WTC11 (cell line): ENCODE data around the gene LCN1. TPM values are rescaled to one million over a fixed set of nuclear protein-coding genes. Genes with fewer than 3 reads are reported as not detected.

Source experiments
- AR ChIP-seq: fragments of 250-450 bp; sonication (Bioruptor Pico); IDR thresholded peaks from 2 replicates; pipeline ENCODE4 v1.9.0; 2021; ENCODE audit warnings: mild to moderate bottlenecking
- ATF2 ChIP-seq: sonication (generic); formaldehyde crosslinking; IDR thresholded peaks from 2 replicates; pipeline ENCODE4 v1.8.1; 2022; ENCODE audit warnings: low read depth, missing genetic modification reagents, borderline replicate concordance
- CDX4 ChIP-seq: fragments of 250-450 bp; sonication (Bioruptor Pico); IDR thresholded peaks from 2 replicates; pipeline ENCODE4 v1.9.0; 2021; ENCODE audit warnings: moderate library complexity, mild to moderate bottlenecking, inconsistent platforms, borderline replicate concordance
- CREM ChIP-seq: sonication (generic); formaldehyde crosslinking; IDR thresholded peaks from 2 replicates; pipeline ENCODE4 v1.8.1; 2022; ENCODE audit warnings: mild to moderate bottlenecking, missing genetic modification reagents, moderate library complexity
- E2F4 ChIP-seq: sonication (generic); formaldehyde crosslinking; IDR thresholded peaks from 2 replicates; pipeline ENCODE4 v1.8.1; 2022; ENCODE audit warnings: low read depth, mild to moderate bottlenecking, moderate library complexity, missing genetic modification reagents, borderline replicate concordance
- ETV6 ChIP-seq: sonication (generic); formaldehyde crosslinking; IDR thresholded peaks from 2 replicates; pipeline ENCODE4 v1.8.1; 2022; ENCODE audit warnings: mild to moderate bottlenecking, missing genetic modification reagents
- FOXJ3 ChIP-seq: sonication (generic); formaldehyde crosslinking; IDR thresholded peaks from 2 replicates; pipeline ENCODE4 v1.9.0; 2021; ENCODE audit warnings: missing genetic modification reagents, mild to moderate bottlenecking, borderline replicate concordance
- FOXK1 ChIP-seq: sonication (generic); formaldehyde crosslinking; IDR thresholded peaks from 2 replicates; pipeline ENCODE4 v1.8.0; 2022; ENCODE audit warnings: mild to moderate bottlenecking, moderate library complexity, missing genetic modification reagents
- FOXP4 ChIP-seq: sonication (generic); formaldehyde crosslinking; IDR thresholded peaks from 2 replicates; pipeline ENCODE4 v1.8.0; 2022; ENCODE audit warnings: mild to moderate bottlenecking, missing genetic modification reagents
- GABPB1 ChIP-seq: sonication (generic); formaldehyde crosslinking; IDR thresholded peaks from 2 replicates; pipeline ENCODE4 v1.8.1; 2023; ENCODE audit warnings: mild to moderate bottlenecking, missing genetic modification reagents
- MAX ChIP-seq: sonication (generic); formaldehyde crosslinking; IDR thresholded peaks from 2 replicates; pipeline ENCODE4 v1.8.0; 2022; ENCODE audit warnings: mild to moderate bottlenecking, missing genetic modification reagents
- NFATC4 ChIP-seq: fragments of 250-450 bp; sonication (Bioruptor Pico); IDR thresholded peaks from 2 replicates; pipeline ENCODE4 v1.9.0; 2021; ENCODE audit warnings: mild to moderate bottlenecking
- NR3C1 ChIP-seq: sonication (generic); formaldehyde crosslinking; conservative IDR thresholded peaks from 2 replicates; pipeline ENCODE4 v1.8.1; 2023; ENCODE audit warnings: low read depth, mild to moderate bottlenecking, missing genetic modification reagents
- RELA ChIP-seq: sonication (generic); formaldehyde crosslinking; IDR thresholded peaks from 2 replicates; pipeline ENCODE4 v1.8.1; 2022; ENCODE audit warnings: missing genetic modification reagents, mild to moderate bottlenecking, borderline replicate concordance
- RORB ChIP-seq: fragments of 250-450 bp; sonication (Bioruptor Pico); IDR thresholded peaks from 2 replicates; pipeline ENCODE4 v1.9.0; 2021; ENCODE audit warnings: mild to moderate bottlenecking
- SMAD4 ChIP-seq: sonication (generic); formaldehyde crosslinking; IDR thresholded peaks from 2 replicates; pipeline ENCODE4 v1.8.0; 2022; ENCODE audit warnings: mild to moderate bottlenecking, missing genetic modification reagents
- TEAD4 ChIP-seq: sonication (generic); formaldehyde crosslinking; IDR thresholded peaks from 2 replicates; pipeline ENCODE4 v1.8.0; 2022; ENCODE audit warnings: mild to moderate bottlenecking, missing genetic modification reagents
- ZNF121 ChIP-seq: sonication (generic); formaldehyde crosslinking; IDR thresholded peaks from 2 replicates; pipeline ENCODE4 v1.8.0; 2023; ENCODE audit warnings: missing genetic modification reagents
- ZNF671 ChIP-seq: fragments of 250-450 bp; sonication (Bioruptor Pico); IDR thresholded peaks from 2 replicates; pipeline ENCODE4 v1.8.0; 2021; ENCODE audit warnings: mild to moderate bottlenecking
- total RNA-seq: library from RNA; stranded (reverse); gene quantifications from 3 replicates; pipeline ENCODE4 v1.2.3, GENCODE V29; 2021
- TF ChIP-seq, protein P1 (sequence below): sonication (generic); formaldehyde crosslinking; conservative IDR thresholded peaks from 2 replicates; pipeline ENCODE4 v1.8.1; 2023; ENCODE audit warnings: mild to moderate bottlenecking, low read depth, missing genetic modification reagents, moderate library complexity
- TF ChIP-seq, protein P2 (sequence below): fragments of 200-600 bp; IDR thresholded peaks from 2 replicates; pipeline ENCODE4 v1.8.0; 2022; ENCODE audit warnings: antibody characterized with exemption
- TF ChIP-seq, protein P3 (sequence below): sonication (generic); formaldehyde crosslinking; IDR thresholded peaks from 2 replicates; pipeline ENCODE4 v1.8.0; 2023; ENCODE audit warnings: mild to moderate bottlenecking, missing genetic modification reagents

LCN1 gene
- total RNA-seq, 1 experiment from 2014 or later, result not detected

DNA sequence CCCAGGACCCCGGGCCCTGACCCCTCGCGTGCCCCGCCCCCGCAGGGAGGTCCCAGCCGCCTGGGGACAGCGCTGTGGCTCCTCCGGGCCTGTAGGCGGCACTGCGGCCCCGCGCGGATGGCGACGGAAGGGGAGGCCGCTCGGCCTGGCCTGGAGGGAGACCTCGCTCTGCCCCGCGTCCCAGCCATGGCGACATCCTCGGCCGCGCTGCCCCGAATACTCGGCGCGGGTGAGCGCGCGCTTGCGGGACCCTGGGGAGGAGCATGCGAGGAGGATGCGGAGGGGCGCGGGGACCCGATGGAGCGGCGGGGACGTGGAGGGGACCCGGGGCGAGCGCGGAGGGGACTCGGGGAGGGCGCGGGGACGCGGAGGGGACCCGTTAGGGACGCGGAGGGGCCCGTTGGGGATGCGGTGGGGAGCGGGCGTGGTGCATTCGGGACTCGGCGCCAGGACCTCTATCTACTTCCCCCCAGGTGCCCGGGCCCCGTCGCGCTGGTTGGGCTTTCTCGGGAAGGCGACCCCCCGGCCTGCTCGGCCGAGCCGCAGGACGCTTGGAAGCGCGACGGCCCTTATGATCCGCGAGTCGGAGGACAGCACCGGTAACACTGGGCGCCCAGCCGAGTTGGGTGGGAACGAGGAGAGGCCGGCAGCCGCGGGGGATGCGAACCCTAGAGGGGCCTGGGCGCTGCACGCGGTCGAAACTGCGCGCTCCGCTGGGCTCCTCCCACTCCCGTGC, 20.5 kb upstream of the LCN1 start, which contains the start of gene MRPS2 (continued):
- no peak for TF ChIP-seq AR
- no peak for TF ChIP-seq ATF2 (CRISPR knock-in tag)
- TF ChIP-seq E2F4 (CRISPR knock-in tag), result peak; percentile 69; the same call in 1 of the 2 replicates
- 0 out of 2 replicates have a peak, but pooled peaks have one; percentile 52 for TF ChIP-seq NR3C1 (CRISPR knock-in tag)
- TF ChIP-seq ZNF121 (CRISPR knock-in tag), result peak; percentile 22; the same call in 1 of the 2 replicates
- TF ChIP-seq ETV6 (CRISPR knock-in tag), result peak; percentile 88
- TF ChIP-seq ZNF671 (CRISPR knock-in tag), result no peak
- TF ChIP-seq RELA (CRISPR knock-in tag), result no peak
- TF ChIP-seq SMAD4 (CRISPR knock-in tag), result no peak
- TF ChIP-seq, protein P1, sequence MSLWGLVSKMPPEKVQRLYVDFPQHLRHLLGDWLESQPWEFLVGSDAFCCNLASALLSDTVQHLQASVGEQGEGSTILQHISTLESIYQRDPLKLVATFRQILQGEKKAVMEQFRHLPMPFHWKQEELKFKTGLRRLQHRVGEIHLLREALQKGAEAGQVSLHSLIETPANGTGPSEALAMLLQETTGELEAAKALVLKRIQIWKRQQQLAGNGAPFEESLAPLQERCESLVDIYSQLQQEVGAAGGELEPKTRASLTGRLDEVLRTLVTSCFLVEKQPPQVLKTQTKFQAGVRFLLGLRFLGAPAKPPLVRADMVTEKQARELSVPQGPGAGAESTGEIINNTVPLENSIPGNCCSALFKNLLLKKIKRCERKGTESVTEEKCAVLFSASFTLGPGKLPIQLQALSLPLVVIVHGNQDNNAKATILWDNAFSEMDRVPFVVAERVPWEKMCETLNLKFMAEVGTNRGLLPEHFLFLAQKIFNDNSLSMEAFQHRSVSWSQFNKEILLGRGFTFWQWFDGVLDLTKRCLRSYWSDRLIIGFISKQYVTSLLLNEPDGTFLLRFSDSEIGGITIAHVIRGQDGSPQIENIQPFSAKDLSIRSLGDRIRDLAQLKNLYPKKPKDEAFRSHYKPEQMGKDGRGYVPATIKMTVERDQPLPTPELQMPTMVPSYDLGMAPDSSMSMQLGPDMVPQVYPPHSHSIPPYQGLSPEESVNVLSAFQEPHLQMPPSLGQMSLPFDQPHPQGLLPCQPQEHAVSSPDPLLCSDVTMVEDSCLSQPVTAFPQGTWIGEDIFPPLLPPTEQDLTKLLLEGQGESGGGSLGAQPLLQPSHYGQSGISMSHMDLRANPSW (CRISPR knock-in tag), result 0 out of 2 replicates have a peak, but pooled peaks have one; percentile 85
- TF ChIP-seq TEAD4 (CRISPR knock-in tag), result no peak
- no peak for TF ChIP-seq RORB
- TF ChIP-seq, protein P2, sequence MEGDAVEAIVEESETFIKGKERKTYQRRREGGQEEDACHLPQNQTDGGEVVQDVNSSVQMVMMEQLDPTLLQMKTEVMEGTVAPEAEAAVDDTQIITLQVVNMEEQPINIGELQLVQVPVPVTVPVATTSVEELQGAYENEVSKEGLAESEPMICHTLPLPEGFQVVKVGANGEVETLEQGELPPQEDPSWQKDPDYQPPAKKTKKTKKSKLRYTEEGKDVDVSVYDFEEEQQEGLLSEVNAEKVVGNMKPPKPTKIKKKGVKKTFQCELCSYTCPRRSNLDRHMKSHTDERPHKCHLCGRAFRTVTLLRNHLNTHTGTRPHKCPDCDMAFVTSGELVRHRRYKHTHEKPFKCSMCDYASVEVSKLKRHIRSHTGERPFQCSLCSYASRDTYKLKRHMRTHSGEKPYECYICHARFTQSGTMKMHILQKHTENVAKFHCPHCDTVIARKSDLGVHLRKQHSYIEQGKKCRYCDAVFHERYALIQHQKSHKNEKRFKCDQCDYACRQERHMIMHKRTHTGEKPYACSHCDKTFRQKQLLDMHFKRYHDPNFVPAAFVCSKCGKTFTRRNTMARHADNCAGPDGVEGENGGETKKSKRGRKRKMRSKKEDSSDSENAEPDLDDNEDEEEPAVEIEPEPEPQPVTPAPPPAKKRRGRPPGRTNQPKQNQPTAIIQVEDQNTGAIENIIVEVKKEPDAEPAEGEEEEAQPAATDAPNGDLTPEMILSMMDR, result peak; percentile 32; the same call in 1 of the 2 replicates
- TF ChIP-seq GABPB1 (CRISPR knock-in tag), result 0 out of 2 replicates have a peak, but pooled peaks have one; percentile 23
- TF ChIP-seq, protein P3, sequence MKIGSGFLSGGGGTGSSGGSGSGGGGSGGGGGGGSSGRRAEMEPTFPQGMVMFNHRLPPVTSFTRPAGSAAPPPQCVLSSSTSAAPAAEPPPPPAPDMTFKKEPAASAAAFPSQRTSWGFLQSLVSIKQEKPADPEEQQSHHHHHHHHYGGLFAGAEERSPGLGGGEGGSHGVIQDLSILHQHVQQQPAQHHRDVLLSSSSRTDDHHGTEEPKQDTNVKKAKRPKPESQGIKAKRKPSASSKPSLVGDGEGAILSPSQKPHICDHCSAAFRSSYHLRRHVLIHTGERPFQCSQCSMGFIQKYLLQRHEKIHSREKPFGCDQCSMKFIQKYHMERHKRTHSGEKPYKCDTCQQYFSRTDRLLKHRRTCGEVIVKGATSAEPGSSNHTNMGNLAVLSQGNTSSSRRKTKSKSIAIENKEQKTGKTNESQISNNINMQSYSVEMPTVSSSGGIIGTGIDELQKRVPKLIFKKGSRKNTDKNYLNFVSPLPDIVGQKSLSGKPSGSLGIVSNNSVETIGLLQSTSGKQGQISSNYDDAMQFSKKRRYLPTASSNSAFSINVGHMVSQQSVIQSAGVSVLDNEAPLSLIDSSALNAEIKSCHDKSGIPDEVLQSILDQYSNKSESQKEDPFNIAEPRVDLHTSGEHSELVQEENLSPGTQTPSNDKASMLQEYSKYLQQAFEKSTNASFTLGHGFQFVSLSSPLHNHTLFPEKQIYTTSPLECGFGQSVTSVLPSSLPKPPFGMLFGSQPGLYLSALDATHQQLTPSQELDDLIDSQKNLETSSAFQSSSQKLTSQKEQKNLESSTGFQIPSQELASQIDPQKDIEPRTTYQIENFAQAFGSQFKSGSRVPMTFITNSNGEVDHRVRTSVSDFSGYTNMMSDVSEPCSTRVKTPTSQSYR (CRISPR knock-in tag), result no peak
- no peak for TF ChIP-seq FOXJ3
- peak; percentile 89 for TF ChIP-seq FOXK1 (CRISPR knock-in tag)
- 0 out of 2 replicates have a peak, but pooled peaks have one; percentile 27 for TF ChIP-seq CREM (CRISPR knock-in tag)
- TF ChIP-seq FOXP4 (CRISPR knock-in tag), result peak; percentile 88; the same call in 1 of the 2 replicates
- TF ChIP-seq NFATC4, result no peak
- no peak for TF ChIP-seq CDX4
- peak; percentile 74 for TF ChIP-seq MAX (CRISPR knock-in tag)
